Ascending aorta (tissue), 2 donors: ENCODE data around the gene ATP11B. TPM values are rescaled to one million over a fixed set of nuclear protein-coding genes. Genes with fewer than 3 reads are reported as not detected.

ENCODE experiments used
- DNase-seq, 2 donors: peaks; one replicate each; pipeline ENCODE4 v3.0.0-alpha.2; 2019; ENCODE audit warnings: low spot score in 2 of 2
- H3K27ac ChIP-seq, 2 donors: fragments of 200-600 bp; sonication (generic); one replicate each; pipeline ENCODE4 v1.5.1; 2016 to 2017; ENCODE audit warnings: mild to moderate bottlenecking in 1 of 2
- H3K27me3 ChIP-seq: fragments of 200-600 bp; sonication (generic); one replicate; pipeline ENCODE4 v1.5.1; 2017
- H3K36me3 ChIP-seq, 2 donors: fragments of 200-600 bp; sonication (generic); one replicate each; pipeline ENCODE4 v1.5.1; 2016
- H3K4me1 ChIP-seq, 2 donors: fragments of 200-600 bp; sonication (generic); one replicate each; pipeline ENCODE4 v1.5.1; 2016 to 2017; ENCODE audit warnings: mild to moderate bottlenecking in 1 of 2
- H3K4me3 ChIP-seq, 2 donors: fragments of 200-600 bp; sonication (generic); one replicate each; pipeline ENCODE4 v1.5.1; 2016 to 2017; ENCODE audit warnings: mild to moderate bottlenecking in 1 of 2
- H3K9me3 ChIP-seq, 2 donors: fragments of 200-600 bp; sonication (generic); one replicate each; pipeline ENCODE4 v1.5.1; 2016
- CTCF ChIP-seq, 3 experiments: fragments of 200-600 bp in 2 of 3; fragments of 450-650 bp in 1 of 3; sonication (generic) in 2 of 3; IDR thresholded peaks; one replicate each; pipeline ENCODE4 v1.5.1; 2016 to 2019; ENCODE audit warnings: antibody characterized with exemption in 3 of 3, mild to moderate bottlenecking in 1 of 3, moderate library complexity in 1 of 3
- intact Hi-C: fragments of 100-400 bp; cut with DNase I; formaldehyde crosslinking; loops from one replicate; pipeline ENCODE4 v1.15.1; 2023
- total RNA-seq: library from RNA; depleted of rRNA; stranded (reverse); fragments of >200 nt; gene quantifications from one replicate; pipeline ENCODE4 v1.1.0, GENCODE V29; 2016

The ATP11B gene
- total RNA-seq, 1 donor from 2014 or later: 117 TPM

DNA sequence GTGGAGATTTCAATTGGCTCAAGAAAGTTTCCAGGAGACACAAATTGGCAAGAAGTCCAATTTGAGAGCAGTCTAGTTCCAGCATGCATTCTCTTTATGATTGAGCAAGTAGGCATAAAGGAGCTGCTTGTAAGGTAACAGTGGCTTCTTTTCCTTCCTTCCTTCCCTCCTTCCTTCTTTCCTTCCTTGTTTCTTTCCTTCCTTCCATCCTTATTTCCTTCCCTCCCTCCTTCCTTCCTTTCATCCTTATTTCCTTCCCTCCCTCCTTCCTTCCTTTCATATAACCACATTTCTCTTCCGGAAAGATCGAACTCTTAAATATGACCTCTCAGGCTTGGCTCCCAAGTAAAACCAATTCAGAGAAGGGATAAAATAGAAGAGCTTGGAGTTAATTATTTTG, 29.4 kb upstream of the ATP11B start:
- Histone ChIP-seq H3K9me3 (no peaks in the 10 kb centered on the region), H3K36me3 (no peaks in the 10 kb centered on the region), H3K27ac (no peak overlapping the region), H3K27me3 (no peaks in the 10 kb centered on the region), H3K4me3 (no peak overlapping the region), H3K4me1 (no peaks in the 10 kb centered on the region)
- no peak for DNase-seq
- intact Hi-C loops: no loop called here
- TF ChIP-seq CTCF (IDR thresholded peaks at IDR 0.05): no peak

GRCh38 chr3:182765287-182765686, 28.0 kb upstream of the ATP11B start:
- Histone ChIP-seq H3K4me1 (no peaks in the 10 kb centered on the region), H3K9me3 (no peaks in the 10 kb centered on the region)

DNA sequence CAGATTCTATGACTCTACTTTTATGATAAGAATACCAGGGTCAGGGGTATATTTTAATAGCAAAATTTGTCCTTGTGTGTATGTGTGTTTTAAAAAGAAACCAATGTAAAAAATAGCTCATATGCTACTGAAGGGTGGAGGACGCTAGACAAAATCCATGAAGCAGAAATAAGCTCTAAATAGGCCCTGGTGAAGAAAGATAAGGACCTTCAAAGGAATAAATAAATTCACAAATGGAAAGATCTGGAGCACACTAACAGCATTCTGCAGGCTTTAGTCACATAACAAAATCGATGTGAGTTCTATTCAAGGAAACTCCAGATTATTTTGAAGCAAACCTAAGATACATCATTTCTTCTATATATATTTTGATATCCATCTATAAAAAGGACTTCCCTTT, 27.2 kb upstream of the ATP11B start:
- H3K4me1 ChIP-seq: no peaks in the 10 kb centered on the region
- intact Hi-C loops: no loop called here
- H3K4me3 ChIP-seq: no peak overlapping the region
- no peaks in the 10 kb centered on the region for H3K36me3 ChIP-seq
- no peak for DNase-seq
- H3K27ac ChIP-seq: no peak overlapping the region
- no peaks in the 10 kb centered on the region for H3K9me3 ChIP-seq
- no peaks in the 10 kb centered on the region for H3K27me3 ChIP-seq
- TF ChIP-seq CTCF (IDR thresholded peaks at IDR 0.05): no peak

More at GRCh38 chr3:182765287-182765686, 28.0 kb upstream of the ATP11B start:
- no peak overlapping the region for H3K4me3 ChIP-seq
- intact Hi-C loops: no loop called here
- no peaks in the 10 kb centered on the region for H3K27me3 ChIP-seq
- TF ChIP-seq CTCF (IDR thresholded peaks at IDR 0.05): no peak
- H3K27ac ChIP-seq: no peak overlapping the region
- H3K36me3 ChIP-seq: no peaks in the 10 kb centered on the region
- DNase-seq: no peak

- intact Hi-C loops: no loop called here
- no peak for DNase-seq
- Histone ChIP-seq H3K9me3 (no peaks in the 10 kb centered on the region), H3K4me3 (no peak overlapping the region), H3K27ac (no peak overlapping the region), H3K36me3 (no peaks in the 10 kb centered on the region), H3K27me3 (no peaks in the 10 kb centered on the region), H3K4me1 (no peaks in the 10 kb centered on the region)
- no peak for TF ChIP-seq CTCF (IDR thresholded peaks at IDR 0.05)
Observed at GRCh38 chr3:182768413-182768812, 24.9 kb upstream of the ATP11B start.

DNA sequence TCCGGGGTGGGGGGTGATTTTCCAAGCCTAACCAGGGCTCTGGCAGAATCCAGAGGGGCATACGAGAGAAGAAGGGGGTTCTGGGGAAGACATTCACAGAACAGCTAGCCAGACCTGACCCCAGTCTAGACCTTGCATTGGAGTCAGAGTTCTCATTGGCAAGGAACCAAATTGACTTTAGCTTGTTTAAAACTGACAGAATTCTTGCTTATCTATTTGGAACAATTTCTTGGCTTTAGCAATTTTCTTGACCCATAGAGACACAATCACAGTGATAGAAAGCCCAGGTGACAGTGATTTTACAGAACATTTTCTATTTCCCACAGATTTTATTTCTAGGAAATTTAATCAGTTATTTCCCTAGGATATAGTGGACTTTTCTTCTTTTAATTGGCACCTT, 23.6 kb upstream of the ATP11B start:
- DNase-seq: no peak
- TF ChIP-seq CTCF (IDR thresholded peaks at IDR 0.05): no peak
- Histone ChIP-seq H3K4me3 (no peak overlapping the region), H3K27ac (no peak overlapping the region), H3K27me3 (no peaks in the 10 kb centered on the region), H3K4me1 (no peaks in the 10 kb centered on the region), H3K36me3 (no peaks in the 10 kb centered on the region), H3K9me3 (no peaks in the 10 kb centered on the region)
- intact Hi-C loops: no loop called here

- TF ChIP-seq CTCF (IDR thresholded peaks at IDR 0.05): no peak
- H3K27me3 ChIP-seq: no peaks in the 10 kb centered on the region
- no peaks in the 10 kb centered on the region for H3K9me3 ChIP-seq
- DNase-seq: no peak
- intact Hi-C loops: no loop called here
- no peaks in the 10 kb centered on the region for H3K36me3 ChIP-seq
- no peak overlapping the region for H3K27ac ChIP-seq
- no peak overlapping the region for H3K4me3 ChIP-seq
- no peaks in the 10 kb centered on the region for H3K4me1 ChIP-seq
Observed at GRCh38 chr3:182782149-182782548, 11.2 kb upstream of the ATP11B start.
